ENCODE data around the gene FAM177A1.

GRCh38 chr14:35046751-35047536, 872 bp downstream of the FAM177A1 start:
- TF ChIP-seq POLR2A (IDR thresholded peaks at IDR 0.05; ENCODE audit: low read depth) = no peak
- TF ChIP-seq CTCF (IDR thresholded peaks at IDR 0.05) = no peak

Measured in esophagus muscularis mucosa (tissue), 3 donors.